Measurements from ENCODE around the gene PDILT. TPM values are rescaled to one million over a fixed set of nuclear protein-coding genes. Genes with fewer than 3 reads are reported as not detected.
"Not testable (repeated sequence)": the region's sequence is repeated elsewhere in the genome, so short reads cannot be mapped to it uniquely, and the experiment has no call there.

Gene PDILT
- total and polyA plus RNA-seq, 5 donors = not detected

- DNase-seq; ATAC-seq; H3K27me3 ChIP-seq (ENCODE audit: control insufficient read depth, insufficient read depth); H3K4me3 ChIP-seq (ENCODE audit: low read length); intact Hi-C loops (cut with DNase I); H3K9me3 ChIP-seq (ENCODE audit: control insufficient read depth, low read length); H3K27ac ChIP-seq (ENCODE audit: low read length); H3K4me1 ChIP-seq (ENCODE audit: control insufficient read depth, insufficient read depth, low read length): not testable (repeated sequence)
- 67% methylated on average over 7 of the region's 7 CpGs for WGBS
These were observed 25.0 kb upstream of the PDILT start for GRCh38 chr16:20429499-20429898.

- intact Hi-C loops (cut with DNase I); H3K4me3 ChIP-seq (ENCODE audit: low read length); H3K9me3 ChIP-seq (ENCODE audit: control insufficient read depth, low read length); H3K4me1 ChIP-seq (ENCODE audit: control insufficient read depth, insufficient read depth, low read length); DNase-seq; H3K27ac ChIP-seq (ENCODE audit: low read length); ATAC-seq; H3K27me3 ChIP-seq (ENCODE audit: control insufficient read depth, insufficient read depth): not testable (repeated sequence)
- WGBS = 50% methylated on average over 2 of the region's 2 CpGs
These were observed 22.9 kb upstream of the PDILT start for GRCh38 chr16:20427401-20427797.

GRCh38 chr16:20424129-20424866, 19.8 kb upstream of the PDILT start:
- no peaks in the 10 kb centered on the region for H3K27me3 ChIP-seq (ENCODE audit: control insufficient read depth, insufficient read depth)
- H3K4me3 ChIP-seq (ENCODE audit: low read length) = no peak overlapping the region
- H3K9me3 ChIP-seq (ENCODE audit: control insufficient read depth, low read length) = no peaks in the 10 kb centered on the region
- intact Hi-C loops (cut with DNase I) = no loop called here
- no peak overlapping the region for H3K27ac ChIP-seq (ENCODE audit: low read length)
- WGBS = 83% methylated on average over 2 of the region's 2 CpGs
- DNase-seq (no peak), ATAC-seq (no peak)
- H3K4me1 ChIP-seq (ENCODE audit: control insufficient read depth, insufficient read depth, low read length) = no peaks in the 10 kb centered on the region

GRCh38 chr16:20423772-20424128, 19.2 kb upstream of the PDILT start:
- H3K27ac ChIP-seq (ENCODE audit: low read length); H3K9me3 ChIP-seq (ENCODE audit: control insufficient read depth, low read length); H3K4me1 ChIP-seq (ENCODE audit: control insufficient read depth, insufficient read depth, low read length); DNase-seq; H3K27me3 ChIP-seq (ENCODE audit: control insufficient read depth, insufficient read depth); H3K4me3 ChIP-seq (ENCODE audit: low read length); ATAC-seq; intact Hi-C loops (cut with DNase I): not testable (repeated sequence)
- 82% methylated on average over 5 of the region's 5 CpGs for WGBS

GRCh38 chr16:20421748-20422147, 17.2 kb upstream of the PDILT start:
- H3K27me3 ChIP-seq (ENCODE audit: control insufficient read depth, insufficient read depth); H3K4me3 ChIP-seq (ENCODE audit: low read length); DNase-seq; H3K27ac ChIP-seq (ENCODE audit: low read length); H3K4me1 ChIP-seq (ENCODE audit: control insufficient read depth, insufficient read depth, low read length); ATAC-seq; H3K9me3 ChIP-seq (ENCODE audit: control insufficient read depth, low read length); intact Hi-C loops (cut with DNase I): not testable (repeated sequence)
- WGBS = 71% methylated on average over 2 of the region's 2 CpGs

- intact Hi-C loops (cut with DNase I); H3K27ac ChIP-seq (ENCODE audit: low read length); H3K27me3 ChIP-seq (ENCODE audit: control insufficient read depth, insufficient read depth); H3K9me3 ChIP-seq (ENCODE audit: control insufficient read depth, low read length); H3K4me1 ChIP-seq (ENCODE audit: control insufficient read depth, insufficient read depth, low read length); H3K4me3 ChIP-seq (ENCODE audit: low read length): not testable (repeated sequence)
- DNase-seq = peak in 1 of 3 donors; percentile 66
- 58% methylated on average over 8 of the region's 8 CpGs for WGBS
- ATAC-seq = peak; percentile 31 to 38
These were observed 14.6 kb upstream of the PDILT start for GRCh38 chr16:20419093-20419492.

- no peaks in the 10 kb centered on the region for H3K4me1 ChIP-seq (ENCODE audit: control insufficient read depth, insufficient read depth, low read length)
- no peak for DNase-seq
- no peaks in the 10 kb centered on the region for H3K9me3 ChIP-seq (ENCODE audit: control insufficient read depth, low read length)
- intact Hi-C loops (cut with DNase I) = no loop called here
- H3K27me3 ChIP-seq (ENCODE audit: control insufficient read depth, insufficient read depth) = no peaks in the 10 kb centered on the region
- 65% methylated on average over 1 of the region's 1 CpG for WGBS
- H3K4me3 ChIP-seq (ENCODE audit: low read length) = no peak overlapping the region
- no peak for ATAC-seq
- no peak overlapping the region for H3K27ac ChIP-seq (ENCODE audit: low read length)
These were observed 11.0 kb upstream of the PDILT start for GRCh38 chr16:20415541-20415940.

GRCh38 chr16:20411055-20411454, 6.5 kb upstream of the PDILT start:
- intact Hi-C loops (cut with DNase I) = no loop called here
- ATAC-seq (no peak), DNase-seq (no peak)
- no peaks in the 10 kb centered on the region for H3K4me1 ChIP-seq (ENCODE audit: control insufficient read depth, insufficient read depth, low read length)
- H3K27me3 ChIP-seq (ENCODE audit: control insufficient read depth, insufficient read depth) = no peaks in the 10 kb centered on the region
- WGBS = 85% methylated on average over 2 of the region's 2 CpGs
- no peak overlapping the region for H3K27ac ChIP-seq (ENCODE audit: low read length)
- H3K9me3 ChIP-seq (ENCODE audit: control insufficient read depth, low read length) = no peaks in the 10 kb centered on the region
- H3K4me3 ChIP-seq (ENCODE audit: low read length) = no peak overlapping the region

GRCh38 chr16:20410121-20410723, 5.7 kb upstream of the PDILT start:
- Histone ChIP-seq H3K27ac (ENCODE audit: low read length) (no peak overlapping the region), H3K4me1 (ENCODE audit: control insufficient read depth, insufficient read depth, low read length) (no peaks in the 10 kb centered on the region), H3K9me3 (ENCODE audit: control insufficient read depth, low read length) (no peaks in the 10 kb centered on the region), H3K27me3 (ENCODE audit: control insufficient read depth, insufficient read depth) (no peaks in the 10 kb centered on the region), H3K4me3 (ENCODE audit: low read length) (no peak overlapping the region)
- intact Hi-C loops (cut with DNase I) = no loop called here
- DNase-seq = no peak
- 78% methylated on average over 6 of the region's 6 CpGs for whole genome bisulfite sequencing
- ATAC-seq = no peak

- intact Hi-C loops (cut with DNase I) = no loop called here
- H3K27ac ChIP-seq (ENCODE audit: low read length) = no peak within 1 kb of the TSS
- ATAC-seq (peak; percentile 62 to 91), DNase-seq (peak; percentile 78 to 89 (median 89))
- H3K9me3 ChIP-seq (ENCODE audit: control insufficient read depth, low read length) = no peaks in the 10 kb centered on the region
- H3K4me3 ChIP-seq (ENCODE audit: low read length) = peak within 1 kb of the TSS; percentile 10
- no peaks in the 10 kb centered on the region for H3K27me3 ChIP-seq (ENCODE audit: control insufficient read depth, insufficient read depth)
- no peaks in the 10 kb centered on the region for H3K4me1 ChIP-seq (ENCODE audit: control insufficient read depth, insufficient read depth, low read length)
- 69% methylated on average over 6 of the region's 6 CpGs for WGBS
These were observed 5.0 kb upstream of the PDILT start, which contains the start of gene ACSM5 for GRCh38 chr16:20409398-20410120. TSS of gene ACSM5 (plus strand) at chr16:20409534. CDS start at chr16:20411485, 1,951 bp downstream.

- DNase-seq (no peak), ATAC-seq (no peak)
- intact Hi-C loops (cut with DNase I) = no loop called here
- WGBS = 91% methylated on average over 2 of the region's 2 CpGs
- no peaks in the 10 kb centered on the region for H3K4me1 ChIP-seq (ENCODE audit: control insufficient read depth, insufficient read depth, low read length)
- no peaks in the 10 kb centered on the region for H3K9me3 ChIP-seq (ENCODE audit: control insufficient read depth, low read length)
- no peaks in the 10 kb centered on the region for H3K27me3 ChIP-seq (ENCODE audit: control insufficient read depth, insufficient read depth)
- no peak overlapping the region for H3K4me3 ChIP-seq (ENCODE audit: low read length)
- no peak overlapping the region for H3K27ac ChIP-seq (ENCODE audit: low read length)
These were observed 1.9 kb downstream of the PDILT start for GRCh38 chr16:20402651-20403050.
